ENCODE measurements around the gene CSRNP2. TPM values are rescaled to one million over a fixed set of nuclear protein-coding genes. Genes with fewer than 3 reads are reported as not detected.

CSRNP2 gene
- total RNA-seq, 2 experiments from 2014 or later, result 11.7 to 30.1 TPM

GRCh38 chr12:51090705-51091229 is 7.4 kb upstream of the CSRNP2 start:
- no peak overlapping the region for H3K4me3 ChIP-seq (ENCODE audit: low read depth, low read length, poor library complexity, severe bottlenecking)
- no peaks in the 10 kb centered on the region for H3K4me1 ChIP-seq (ENCODE audit: insufficient read depth, low read length, poor library complexity, severe bottlenecking)
- no peaks in the 10 kb centered on the region for H3K9me3 ChIP-seq (ENCODE audit: low read length)
- no peak overlapping the region for H2AFZ ChIP-seq (ENCODE audit: low read length)
- H3K27ac ChIP-seq (ENCODE audit: low read depth, low read length, poor library complexity, severe bottlenecking), result no peak overlapping the region
- POLR2A ChIA-PET, result interaction anchor here (0.9 kb wide), 1 partner anchor 281 kb away, joined by 3 read pairs; no protein-coding TSS in a partner anchor
- intact Hi-C loops (cut with micrococcal nuclease; ENCODE audit: unreplicated experiment), result no loop called here
- H3K79me2 ChIP-seq (ENCODE audit: insufficient read depth, low read depth, low read length), result no peaks in the 10 kb centered on the region
- CTCF ChIA-PET (ENCODE audit: unreplicated experiment), result no interaction called here
- peaks cover 11% of the 10 kb centered on the region; the same call in 1 of the 2 replicates for H3K36me3 ChIP-seq (ENCODE audit: insufficient read depth, low read length)
- H3K9me2 ChIP-seq (ENCODE audit: insufficient read depth, low read length), result no peaks in the 10 kb centered on the region
- no peak overlapping the region for H3K4me2 ChIP-seq (ENCODE audit: low read length)
- DNase-seq (ENCODE audit: low spot score), result no peak
- BruUV-seq (replicated peaks), result no TSS peak
- TF ChIP-seq EZH2phosphoT487 (IDR thresholded peaks at IDR 0.05; ENCODE audit: borderline replicate concordance, low read depth, low read length), result no peak
- H4K20me1 ChIP-seq (ENCODE audit: insufficient read depth, low read length), result no peaks in the 10 kb centered on the region

GRCh38 chr12:51087818-51088217 is 4.4 kb upstream of the CSRNP2 start:
- DNase-seq (ENCODE audit: low spot score), result no peak
- intact Hi-C loops (cut with micrococcal nuclease; ENCODE audit: unreplicated experiment), result loop anchor here (10.0 kb wide), 1 partner anchor 127 kb away; the partner anchor contains the start of gene POU6F1

GRCh38 chr12:51086933-51087332 is 3.5 kb upstream of the CSRNP2 start:
- ChIA-PET POLR2A (interaction anchor here (0.5 kb wide), 1 partner anchor 35 kb away, joined by 3 read pairs; no protein-coding TSS in a partner anchor), CTCF (ENCODE audit: unreplicated experiment) (no interaction called here)
- Histone ChIP-seq H3K36me3 (ENCODE audit: insufficient read depth, low read length) (no peaks in the 10 kb centered on the region), H3K4me3 (ENCODE audit: low read depth, low read length, poor library complexity, severe bottlenecking) (no peak overlapping the region), H3K9me3 (ENCODE audit: low read length) (no peaks in the 10 kb centered on the region), H3K4me2 (ENCODE audit: low read length) (no peak overlapping the region), H3K9me2 (ENCODE audit: insufficient read depth, low read length) (no peaks in the 10 kb centered on the region), H4K20me1 (ENCODE audit: insufficient read depth, low read length) (no peaks in the 10 kb centered on the region), H3K27ac (ENCODE audit: low read depth, low read length, poor library complexity, severe bottlenecking) (no peak overlapping the region), H2AFZ (ENCODE audit: low read length) (no peak overlapping the region), H3K79me2 (ENCODE audit: insufficient read depth, low read depth, low read length) (peaks cover 9% of the 10 kb centered on the region; the same call in 1 of the 2 replicates), H3K4me1 (ENCODE audit: insufficient read depth, low read length, poor library complexity, severe bottlenecking) (peaks cover 8% of the 10 kb centered on the region)
- BruUV-seq (replicated peaks), result no TSS peak
- DNase-seq (ENCODE audit: low spot score), result no peak
- TF ChIP-seq EZH2phosphoT487 (IDR thresholded peaks at IDR 0.05; ENCODE audit: borderline replicate concordance, low read depth, low read length) (no peak), CTCF (conservative IDR thresholded peaks at IDR 0.05; ENCODE audit: low read length) (no peak)
- intact Hi-C loops (cut with micrococcal nuclease; ENCODE audit: unreplicated experiment), result loop anchor here (10.0 kb wide), 1 partner anchor 128 kb away; the partner anchor contains the start of gene POU6F1

More at GRCh38 chr12:51087818-51088217, 4.4 kb upstream of the CSRNP2 start:
- H4K20me1 ChIP-seq (ENCODE audit: insufficient read depth, low read length), result no peaks in the 10 kb centered on the region
- no peaks in the 10 kb centered on the region for H3K9me2 ChIP-seq (ENCODE audit: insufficient read depth, low read length)
- BruUV-seq (replicated peaks), result no TSS peak
- H3K36me3 ChIP-seq (ENCODE audit: insufficient read depth, low read length), result no peaks in the 10 kb centered on the region
- TF ChIP-seq EZH2phosphoT487 (IDR thresholded peaks at IDR 0.05; ENCODE audit: borderline replicate concordance, low read depth, low read length), result no peak
- peaks cover under 1% of the 10 kb centered on the region; the same call in 1 of the 2 replicates for H3K79me2 ChIP-seq (ENCODE audit: insufficient read depth, low read depth, low read length)
- no peak overlapping the region for H3K4me2 ChIP-seq (ENCODE audit: low read length)
- H3K4me3 ChIP-seq (ENCODE audit: low read depth, low read length, poor library complexity, severe bottlenecking), result no peak overlapping the region
- H3K9me3 ChIP-seq (ENCODE audit: low read length), result no peaks in the 10 kb centered on the region
- H3K4me1 ChIP-seq (ENCODE audit: insufficient read depth, low read length, poor library complexity, severe bottlenecking), result no peaks in the 10 kb centered on the region
- CTCF ChIA-PET (ENCODE audit: unreplicated experiment), result no interaction called here
- H3K27ac ChIP-seq (ENCODE audit: low read depth, low read length, poor library complexity, severe bottlenecking), result no peak overlapping the region
- no peak overlapping the region for H2AFZ ChIP-seq (ENCODE audit: low read length)
- POLR2A ChIA-PET, result interaction anchor here (0.5 kb wide), 1 partner anchor 692 kb away, joined by 3 read pairs; no protein-coding TSS in a partner anchor

All from OCI-LY7 (cell line).